A549 (cell line): ENCODE results near the gene CPA3.

Source experiments
- CBX2 ChIP-seq: fragments of 200-600 bp; sonication (generic); IDR thresholded peaks from 2 replicates; pipeline ENCODE4 v1.6.1; 2016; ENCODE audit warnings: low read depth, mild to moderate bottlenecking, borderline replicate concordance
- CHD2 ChIP-seq: fragments of 150-350 bp; IDR thresholded peaks from 2 replicates; pipeline ENCODE4 v1.6.1; 2014; ENCODE audit warnings: low read length; ENCODE audit not compliant: partially characterized antibody
- EP300 ChIP-seq, 2 experiments: fragments of >200 bp; sonication (Bioruptor Twin); formaldehyde crosslinking; IDR thresholded peaks; 2 replicates in 1 of 2; 3 replicates in 1 of 2; pipeline ENCODE4 v1.6.1; 2016 to 2017
- JUN ChIP-seq, 2 experiments: fragments of >200 bp; sonication (Bioruptor Twin); formaldehyde crosslinking; IDR thresholded peaks; 2 replicates in 1 of 2; 3 replicates in 1 of 2; pipeline ENCODE4 v1.6.1; 2016 to 2017
- MAX ChIP-seq: IDR thresholded peaks from 2 replicates; pipeline ENCODE4 v1.6.1; 2012
- POLR2A ChIP-seq: IDR thresholded peaks from 2 replicates; pipeline ENCODE4 v1.6.1; 2012; ENCODE audit warnings: mild to moderate bottlenecking, low read length
- RAD21 ChIP-seq, 2 experiments: fragments of >200 bp in 1 of 2; sonication (Bioruptor Twin) in 1 of 2; formaldehyde crosslinking in 1 of 2; IDR thresholded peaks in 1 of 2; conservative IDR thresholded peaks in 1 of 2; 2 replicates in 1 of 2; 3 replicates in 1 of 2; pipeline ENCODE4 v1.6.1; 2012 to 2018; ENCODE audit warnings: inconsistent platforms in 1 of 2
- TP53 ChIP-seq: fragments of 250-450 bp; sonication (Bioruptor Pico); IDR thresholded peaks from 2 replicates; pipeline ENCODE4 v1.5.0; 2021; ENCODE audit warnings: mild to moderate bottlenecking, moderate library complexity
- TF ChIP-seq, protein P1 (sequence below): fragments of >200 bp; sonication (Bioruptor Twin); formaldehyde crosslinking; IDR thresholded peaks from 2 replicates; pipeline ENCODE4 v1.6.1; 2016
- TF ChIP-seq, protein P2 (sequence below): fragments of >200 bp; sonication (Bioruptor Twin); formaldehyde crosslinking; IDR thresholded peaks from 3 replicates; pipeline ENCODE4 v1.5.1; 2016
- TF ChIP-seq, protein P3 (sequence below): fragments of 250-450 bp; sonication (Bioruptor Pico); IDR thresholded peaks from 2 replicates; pipeline ENCODE4 v1.5.0; 2021; ENCODE audit warnings: mild to moderate bottlenecking, moderate library complexity, borderline replicate concordance

- TF ChIP-seq JUN (IDR thresholded peaks at IDR 0.05): no peak
- no peak for TF ChIP-seq POLR2A
- TF ChIP-seq CHD2: no peak
- TF ChIP-seq, protein P1, sequence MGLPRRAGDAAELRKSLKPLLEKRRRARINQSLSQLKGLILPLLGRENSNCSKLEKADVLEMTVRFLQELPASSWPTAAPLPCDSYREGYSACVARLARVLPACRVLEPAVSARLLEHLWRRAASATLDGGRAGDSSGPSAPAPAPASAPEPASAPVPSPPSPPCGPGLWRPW: no peak
- TF ChIP-seq, protein P2, sequence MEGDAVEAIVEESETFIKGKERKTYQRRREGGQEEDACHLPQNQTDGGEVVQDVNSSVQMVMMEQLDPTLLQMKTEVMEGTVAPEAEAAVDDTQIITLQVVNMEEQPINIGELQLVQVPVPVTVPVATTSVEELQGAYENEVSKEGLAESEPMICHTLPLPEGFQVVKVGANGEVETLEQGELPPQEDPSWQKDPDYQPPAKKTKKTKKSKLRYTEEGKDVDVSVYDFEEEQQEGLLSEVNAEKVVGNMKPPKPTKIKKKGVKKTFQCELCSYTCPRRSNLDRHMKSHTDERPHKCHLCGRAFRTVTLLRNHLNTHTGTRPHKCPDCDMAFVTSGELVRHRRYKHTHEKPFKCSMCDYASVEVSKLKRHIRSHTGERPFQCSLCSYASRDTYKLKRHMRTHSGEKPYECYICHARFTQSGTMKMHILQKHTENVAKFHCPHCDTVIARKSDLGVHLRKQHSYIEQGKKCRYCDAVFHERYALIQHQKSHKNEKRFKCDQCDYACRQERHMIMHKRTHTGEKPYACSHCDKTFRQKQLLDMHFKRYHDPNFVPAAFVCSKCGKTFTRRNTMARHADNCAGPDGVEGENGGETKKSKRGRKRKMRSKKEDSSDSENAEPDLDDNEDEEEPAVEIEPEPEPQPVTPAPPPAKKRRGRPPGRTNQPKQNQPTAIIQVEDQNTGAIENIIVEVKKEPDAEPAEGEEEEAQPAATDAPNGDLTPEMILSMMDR: no peak
- TF ChIP-seq, protein P3, sequence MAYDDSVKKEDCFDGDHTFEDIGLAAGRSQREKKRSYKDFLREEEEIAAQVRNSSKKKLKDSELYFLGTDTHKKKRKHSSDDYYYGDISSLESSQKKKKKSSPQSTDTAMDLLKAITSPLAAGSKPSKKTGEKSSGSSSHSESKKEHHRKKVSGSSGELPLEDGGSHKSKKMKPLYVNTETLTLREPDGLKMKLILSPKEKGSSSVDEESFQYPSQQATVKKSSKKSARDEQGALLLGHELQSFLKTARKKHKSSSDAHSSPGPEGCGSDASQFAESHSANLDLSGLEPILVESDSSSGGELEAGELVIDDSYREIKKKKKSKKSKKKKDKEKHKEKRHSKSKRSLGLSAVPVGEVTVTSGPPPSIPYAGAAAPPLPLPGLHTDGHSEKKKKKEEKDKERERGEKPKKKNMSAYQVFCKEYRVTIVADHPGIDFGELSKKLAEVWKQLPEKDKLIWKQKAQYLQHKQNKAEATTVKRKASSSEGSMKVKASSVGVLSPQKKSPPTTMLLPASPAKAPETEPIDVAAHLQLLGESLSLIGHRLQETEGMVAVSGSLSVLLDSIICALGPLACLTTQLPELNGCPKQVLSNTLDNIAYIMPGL (CRISPR knock-in tag): no peak
- no peak for TF ChIP-seq MAX
- no peak for TF ChIP-seq CBX2
- no peak for TF ChIP-seq EP300 (IDR thresholded peaks at IDR 0.05)
- TF ChIP-seq RAD21 (conservative IDR thresholded peaks at IDR 0.05 in 1 of 2, IDR thresholded peaks at IDR 0.05 in 1 of 2): no peak
- TF ChIP-seq TP53 (CRISPR knock-in tag): no peak
Observed at GRCh38 chr3:148840451-148840850, 24.6 kb upstream of the CPA3 start.
